Kidney epithelial cell (primary cell): Measurements from ENCODE around the gene SYTL4. TPM values are rescaled to one million over a fixed set of nuclear protein-coding genes. Genes with fewer than 3 reads are reported as not detected.

Experiments
- DNase-seq: peaks from one replicate; pipeline ENCODE4 v3.0.0-alpha.2; 2010; ENCODE audit warnings: low read depth
- H3K27me3 ChIP-seq: 2 replicates; pipeline ENCODE4 v1.6.0; 2011; ENCODE audit warnings: low read length; ENCODE audit not compliant: control insufficient read depth, insufficient read depth
- H3K36me3 ChIP-seq: 2 replicates; pipeline ENCODE4 v1.5.1; 2011; ENCODE audit warnings: low read length; ENCODE audit not compliant: control insufficient read depth, insufficient read depth
- H3K4me3 ChIP-seq: 2 replicates; pipeline ENCODE4 v1.5.1; 2011; ENCODE audit warnings: low read depth, mild to moderate bottlenecking, control low read depth, low read length
- CTCF ChIP-seq: IDR thresholded peaks from 2 replicates; pipeline ENCODE4 v1.5.1; 2011; ENCODE audit warnings: mild to moderate bottlenecking, moderate library complexity, low read length, control low read depth, inconsistent platforms; ENCODE audit not compliant: insufficient read depth, poor library complexity, severe bottlenecking
- total RNA-seq: library from RNA; depleted of rRNA; stranded (reverse); fragments of >200 nt; gene quantifications from 2 replicates; pipeline ENCODE4 v1.2.3, GENCODE V29; 2015

Gene SYTL4
- total RNA-seq, 1 donor from 2014 or later: 3.2 TPM

DNA sequence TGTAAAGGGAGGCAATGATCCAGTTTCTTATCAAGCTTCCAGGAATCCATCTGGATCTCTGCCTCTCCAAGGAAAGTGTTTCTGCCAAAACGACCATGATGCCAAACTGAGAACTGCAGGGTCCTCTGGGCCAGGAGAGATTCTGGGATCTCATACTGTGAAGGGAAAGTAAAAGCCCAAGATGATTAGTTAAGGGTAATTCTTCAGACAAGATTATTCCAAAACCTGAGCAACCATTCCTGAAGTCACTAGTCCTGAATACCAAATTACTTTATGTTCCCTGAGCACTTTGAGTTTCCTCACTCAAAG lies 46.0 kb downstream of the SYTL4 start:
- H3K36me3 ChIP-seq: no peaks in the 10 kb centered on the region
- H3K27me3 ChIP-seq: no peaks in the 10 kb centered on the region
- DNase-seq: no peak
- H3K4me3 ChIP-seq: no peak overlapping the region
- no peak for TF ChIP-seq CTCF

- peak; percentile 18 for DNase-seq
- peak; percentile 75 for TF ChIP-seq CTCF
- Histone ChIP-seq H3K4me3 (no peak overlapping the region), H3K27me3 (no peaks in the 10 kb centered on the region), H3K36me3 (no peaks in the 10 kb centered on the region)
Measured at GRCh38 chrX:100685284-100685996, 46.5 kb downstream of the SYTL4 start.

- no peak overlapping the region for H3K4me3 ChIP-seq
- no peak for TF ChIP-seq CTCF
- no peaks in the 10 kb centered on the region for H3K27me3 ChIP-seq
- no peaks in the 10 kb centered on the region for H3K36me3 ChIP-seq
- no peak for DNase-seq
Measured at GRCh38 chrX:100682939-100683338, 49.0 kb downstream of the SYTL4 start.

GRCh38 chrX:100681599-100681998 lies 50.3 kb downstream of the SYTL4 start:
- H3K27me3 ChIP-seq: no peaks in the 10 kb centered on the region
- TF ChIP-seq CTCF: no peak
- H3K36me3 ChIP-seq: no peaks in the 10 kb centered on the region
- DNase-seq: no peak
- no peak overlapping the region for H3K4me3 ChIP-seq

GRCh38 chrX:100680756-100681155 lies 51.2 kb downstream of the SYTL4 start:
- no peak for TF ChIP-seq CTCF
- no peak overlapping the region for H3K4me3 ChIP-seq
- H3K27me3 ChIP-seq: no peaks in the 10 kb centered on the region
- no peak for DNase-seq
- no peaks in the 10 kb centered on the region for H3K36me3 ChIP-seq

GRCh38 chrX:100677611-100678181 lies 54.2 kb downstream of the SYTL4 start:
- Histone ChIP-seq H3K36me3 (no peaks in the 10 kb centered on the region), H3K4me3 (no peak overlapping the region), H3K27me3 (peaks cover 3% of the 10 kb centered on the region)
- DNase-seq: no peak
- no peak for TF ChIP-seq CTCF
